Stimulated activated CD4-positive, alpha-beta T cell treated with anti-CD3 and anti-CD28 coated beads, Interleukin-1b, Interleukin-23, amount 100 ng/mL, for 24 hours (primary cell): ENCODE data around the gene UBA52.

ENCODE experiments used
- DNase-seq, 4 experiments: peaks; one replicate each; pipeline ENCODE4 v3.0.0-alpha.2; 2020; ENCODE audit warnings: low read depth in 4 of 4, low spot score in 1 of 4

UBA52 gene

GRCh38 chr19:18551631-18552030 lies 20.0 kb upstream of the UBA52 start:
- no peak for DNase-seq

GRCh38 chr19:18557411-18558201 lies 14.1 kb upstream of the UBA52 start, which contains the start of gene KXD1:
Gene KXD1, plus strand, starts transcription at chr19:18557870. Its CDS starts 4,187 bp downstream, at chr19:18562057.
- peak; percentile 91 to 98 (median 96) for DNase-seq

GRCh38 chr19:18558202-18558555 lies 13.5 kb upstream of the UBA52 start:
- DNase-seq: no peak

- no peak for DNase-seq
Observed at GRCh38 chr19:18558604-18559003, 13.1 kb upstream of the UBA52 start.

- no peak for DNase-seq
Observed at GRCh38 chr19:18559685-18560084, 12.0 kb upstream of the UBA52 start.

GRCh38 chr19:18562086-18562485 lies 9.6 kb upstream of the UBA52 start:
- no peak for DNase-seq

- no peak for DNase-seq
Observed at GRCh38 chr19:18566953-18567352, 4.7 kb upstream of the UBA52 start.

GRCh38 chr19:18568367-18568766 lies 3.3 kb upstream of the UBA52 start:
- no peak for DNase-seq

- no peak for DNase-seq
Observed at GRCh38 chr19:18574691-18575291, 3.1 kb downstream of the UBA52 start.

GRCh38 chr19:18576383-18576782 lies 4.7 kb downstream of the UBA52 start:
- no peak for DNase-seq

- no peak for DNase-seq
Observed at GRCh38 chr19:18577365-18577914, 5.8 kb downstream of the UBA52 start.

- no peak for DNase-seq
Observed at GRCh38 chr19:18580311-18580710, 8.7 kb downstream of the UBA52 start.

GRCh38 chr19:18586306-18586705 lies 14.6 kb downstream of the UBA52 start:
- DNase-seq: no peak

- DNase-seq: no peak
Observed at GRCh38 chr19:18587561-18587960, 15.9 kb downstream of the UBA52 start.

- peak in 1 of 4 experiments; percentile 20 for DNase-seq
Observed at GRCh38 chr19:18587962-18588610, 16.4 kb downstream of the UBA52 start.

- peak; percentile 66 to 90 (median 84) for DNase-seq
Observed at GRCh38 chr19:18588611-18589379, 17.1 kb downstream of the UBA52 start, which contains the start of gene REX1BD. Gene REX1BD, plus strand, starts transcription at chr19:18588798. Its CDS starts 4 bp downstream, at chr19:18588802.

- DNase-seq: peak in 2 of 4 experiments; percentile 31 to 48
Observed at GRCh38 chr19:18589380-18590272, 18.0 kb downstream of the UBA52 start.

- no peak for DNase-seq
Observed at GRCh38 chr19:18590273-18591272, 18.9 kb downstream of the UBA52 start.
